IPS DF 4.7 (cell line): ENCODE data around the gene COX8A.

ENCODE experiments used
- DNase-seq: peaks from one replicate; pipeline ENCODE4 v3.0.0-alpha.2; 2013; ENCODE audit warnings: low spot score; ENCODE audit errors: extremely low read depth

COX8A gene

DNA sequence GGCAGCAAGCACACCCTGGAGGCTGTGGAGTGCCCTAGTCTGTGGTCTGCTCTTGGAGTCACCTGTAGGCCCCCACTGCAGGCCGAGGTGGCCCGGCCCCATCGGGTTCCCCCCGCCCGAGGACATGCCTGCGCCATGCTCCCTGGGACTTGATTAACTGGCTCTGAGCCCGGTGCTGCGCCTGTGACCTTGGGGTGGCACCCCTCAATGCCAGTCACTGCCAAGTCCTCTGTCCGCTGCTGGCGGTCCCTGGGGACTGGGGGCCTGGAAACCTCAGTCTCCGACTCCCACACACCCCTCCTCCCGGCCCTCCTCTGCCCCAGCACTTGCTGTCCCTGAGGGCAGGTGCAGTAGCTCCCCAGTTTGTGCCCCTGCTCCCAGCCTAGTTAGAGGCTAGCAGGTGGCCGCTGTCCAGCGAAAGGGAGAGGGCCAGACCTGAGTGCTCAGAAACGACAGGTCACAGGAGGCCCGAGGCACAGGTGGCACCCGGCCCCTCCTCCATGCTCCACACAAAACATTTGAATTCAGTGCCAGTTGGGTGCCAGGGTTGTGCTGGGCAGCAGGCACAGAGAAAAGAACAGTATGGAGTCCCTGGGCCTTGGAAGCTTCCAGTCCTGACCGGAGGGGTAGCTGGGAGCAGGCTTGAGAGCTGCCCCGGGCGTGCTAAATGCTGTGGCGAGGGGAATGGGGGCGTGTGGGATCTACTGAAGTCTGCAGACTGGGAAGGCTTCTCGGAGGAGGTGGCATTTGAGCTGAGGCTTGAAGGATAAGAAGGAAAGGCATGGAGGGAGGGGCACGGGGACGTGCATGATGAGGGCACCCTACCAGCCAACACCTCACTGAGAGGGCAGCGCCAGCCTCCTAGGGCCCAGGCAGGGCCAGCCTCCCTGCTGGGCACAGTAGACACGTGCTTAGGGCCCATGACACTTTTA, 45.0 kb downstream of the COX8A start:
- no peak for DNase-seq

DNA sequence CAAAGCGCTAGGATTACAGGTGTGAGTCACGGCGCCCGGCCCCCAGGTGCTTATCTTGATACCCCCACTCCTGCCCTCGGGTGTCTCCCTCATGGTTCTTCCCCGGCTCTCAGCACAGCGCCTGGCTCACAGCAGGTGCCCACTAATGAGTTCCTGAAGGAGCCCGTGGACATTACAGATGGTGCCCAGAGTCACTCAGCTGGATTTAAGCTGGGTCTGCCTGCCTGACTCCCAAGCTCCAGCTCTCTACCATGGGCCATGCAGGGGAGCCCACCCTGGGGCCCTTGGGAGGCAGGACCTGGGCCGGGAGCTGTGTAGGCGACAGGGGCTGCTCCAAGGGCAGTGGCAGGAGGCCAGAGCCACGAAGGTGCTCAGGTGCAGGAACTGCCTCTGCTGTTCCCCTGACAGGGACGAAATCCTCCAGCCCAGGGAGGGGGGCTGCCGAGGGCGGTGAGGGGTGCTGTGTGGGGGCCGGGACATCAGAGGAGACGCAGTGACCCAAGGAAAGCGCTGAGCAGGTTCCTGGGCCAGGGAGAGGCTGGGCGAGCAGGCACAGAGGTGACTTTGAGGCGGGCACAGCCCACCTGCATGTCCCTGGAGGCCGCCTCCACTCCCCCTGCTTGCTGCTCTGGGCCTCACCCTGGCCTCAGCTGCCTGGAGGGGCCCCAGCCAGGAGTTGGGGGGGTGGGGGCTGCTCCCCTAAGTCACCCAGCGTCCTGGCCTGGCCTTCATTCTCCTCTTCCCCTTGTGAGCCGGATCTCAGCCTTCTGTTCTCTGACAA, 46.7 kb downstream of the COX8A start:
- no peak for DNase-seq

DNA sequence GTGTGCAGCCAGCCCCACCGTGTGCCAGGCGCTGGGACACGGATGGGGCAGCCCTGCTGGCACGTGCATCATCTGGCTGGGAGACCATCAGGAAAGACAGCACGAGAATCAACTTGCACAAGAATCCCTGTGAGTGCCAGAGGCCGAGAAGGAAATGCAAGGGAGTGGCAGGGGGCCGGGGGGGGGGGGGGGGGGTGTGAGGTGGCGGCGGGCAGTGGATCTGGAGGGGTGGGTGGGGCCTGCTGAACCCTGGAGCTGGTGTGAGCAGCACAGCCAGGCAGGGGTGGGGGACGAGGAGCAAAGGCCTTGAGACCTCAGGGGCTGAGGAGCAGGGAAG, 47.3 kb downstream of the COX8A start:
- no peak for DNase-seq

DNA sequence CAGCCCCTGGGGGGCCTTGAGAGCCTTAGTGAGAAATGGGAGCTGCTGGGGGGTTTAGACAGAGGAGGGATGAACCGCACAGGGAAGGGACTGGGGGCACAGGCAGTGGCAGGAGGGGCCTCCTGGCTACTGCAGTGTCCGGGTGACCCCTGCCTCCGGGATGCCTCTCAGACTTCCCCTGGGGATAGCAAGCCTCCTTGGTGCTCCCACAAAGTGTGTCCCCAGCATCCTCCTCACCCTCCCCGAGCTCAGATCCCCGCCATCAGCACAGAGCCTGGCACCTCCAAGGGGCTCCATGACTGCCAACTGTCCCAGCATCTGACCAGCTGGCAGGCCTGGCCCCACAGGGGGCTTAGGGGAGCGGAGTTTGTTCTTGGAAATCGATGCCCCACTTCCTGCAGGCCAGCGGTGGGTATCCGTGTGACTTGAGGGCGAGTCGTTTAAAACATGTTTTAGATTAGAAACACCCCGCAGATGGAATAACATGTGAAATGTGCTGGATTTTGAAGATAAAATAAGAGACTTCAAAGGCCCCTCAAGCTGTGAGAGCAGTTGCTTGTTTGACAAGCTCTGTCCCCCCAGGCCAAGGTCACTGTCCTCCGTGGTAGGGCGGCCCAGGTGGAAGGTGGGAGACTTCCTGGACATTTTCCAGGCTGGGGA, 47.8 kb downstream of the COX8A start:
- no peak for DNase-seq

DNA sequence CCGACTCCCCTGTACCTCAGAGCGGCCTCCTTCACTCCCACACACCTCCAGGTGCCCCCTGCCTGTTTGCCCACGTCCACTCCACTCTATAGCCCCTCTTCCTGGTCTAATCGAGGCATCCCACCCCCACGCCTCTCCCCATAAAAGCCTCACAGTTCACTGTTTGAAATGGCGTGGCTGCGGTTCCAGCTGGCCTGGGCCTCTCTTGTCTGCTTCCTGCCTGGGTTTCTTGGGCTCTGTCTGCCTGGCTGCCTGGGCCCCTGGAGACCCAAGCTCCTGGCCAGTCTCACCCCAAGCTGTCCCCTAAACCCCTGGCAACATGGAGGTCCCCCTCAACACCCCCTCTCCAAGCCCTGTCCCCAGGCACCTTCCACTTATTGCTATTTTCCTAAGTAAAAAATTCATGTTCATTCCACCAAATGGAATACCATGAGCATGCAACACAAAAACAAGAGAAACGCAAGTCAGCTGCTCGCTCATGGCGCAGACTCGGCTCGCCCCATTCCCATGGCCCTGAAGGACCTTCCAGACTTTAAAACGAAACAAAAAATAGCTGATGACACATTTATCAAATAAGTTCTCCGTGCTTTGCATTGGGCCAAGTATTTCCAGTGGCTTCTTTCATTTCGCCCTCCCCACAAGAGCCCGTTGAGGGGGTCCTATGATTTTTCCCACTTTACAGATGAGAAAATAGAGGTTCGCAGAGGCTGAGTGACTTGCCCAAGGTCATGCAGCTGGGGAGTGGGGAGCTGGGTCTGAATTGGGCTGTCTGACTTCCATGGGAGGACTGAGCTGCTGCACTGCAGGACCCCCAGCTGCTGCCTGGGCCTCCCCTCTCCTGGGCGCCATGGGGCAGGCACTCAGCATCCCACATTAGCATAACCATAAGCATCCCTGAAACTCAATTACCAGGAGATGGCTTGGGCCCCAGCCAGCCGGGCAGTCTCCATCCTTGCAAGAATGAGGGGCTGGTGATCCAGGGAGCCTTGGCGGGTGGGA, 49.6 kb downstream of the COX8A start:
- no peak for DNase-seq

DNA sequence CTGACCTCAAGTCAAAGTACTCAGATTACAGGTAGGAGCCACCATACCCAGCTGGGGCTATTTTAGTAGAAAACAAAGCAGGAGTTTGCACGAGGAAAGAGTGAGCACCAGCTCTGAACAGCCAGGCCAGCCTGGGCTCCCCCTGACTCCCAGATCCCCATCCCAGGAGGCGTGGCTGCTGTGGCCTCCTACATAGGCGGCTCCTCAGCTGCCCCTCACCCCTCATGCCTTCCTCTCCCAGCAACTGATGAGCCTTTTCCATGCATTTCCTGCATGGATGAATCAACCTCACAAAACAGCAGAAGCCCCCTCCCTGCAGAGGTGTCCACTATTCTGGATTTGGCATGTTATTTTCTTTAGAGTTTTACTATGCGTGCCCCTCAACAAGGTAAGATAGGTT, 50.8 kb downstream of the COX8A start:
- no peak for DNase-seq
